Adipocyte (in vitro differentiated cells): ENCODE data around the gene TSPAN32.

Experiments
- DNase-seq: peaks from one replicate; pipeline ENCODE4 v3.0.0-alpha.2; 2015; ENCODE audit warnings: low read depth
- H3K27me3 ChIP-seq: replicated peaks from 2 replicates; pipeline ENCODE4 v1.7.0; 2013; ENCODE audit warnings: mild to moderate bottlenecking, low read length, moderate library complexity; ENCODE audit not compliant: control insufficient read depth, insufficient read depth
- H3K36me3 ChIP-seq: 2 replicates; pipeline ENCODE4 v1.7.0; 2013; ENCODE audit warnings: low read length, mild to moderate bottlenecking, moderate library complexity; ENCODE audit not compliant: control insufficient read depth, insufficient read depth, severe bottlenecking
- H3K4me1 ChIP-seq: 2 replicates; pipeline ENCODE4 v1.7.0; 2013; ENCODE audit warnings: mild to moderate bottlenecking, low read length, moderate library complexity; ENCODE audit not compliant: control insufficient read depth, insufficient read depth
- H3K4me3 ChIP-seq: 2 replicates; pipeline ENCODE4 v1.7.0; 2013; ENCODE audit warnings: mild to moderate bottlenecking, low read length, moderate library complexity
- H3K9ac ChIP-seq: 2 replicates; pipeline ENCODE4 v1.7.0; 2013; ENCODE audit warnings: mild to moderate bottlenecking, low read length, moderate library complexity
- H3K9me3 ChIP-seq: 2 replicates; pipeline ENCODE4 v1.7.0; 2013; ENCODE audit warnings: mild to moderate bottlenecking, low read length, moderate library complexity; ENCODE audit not compliant: control insufficient read depth

TSPAN32 gene

GRCh38 chr11:2365571-2366210, 63.9 kb downstream of the TSPAN32 start:
- Histone ChIP-seq H3K27me3 (no peaks in the 10 kb centered on the region), H3K9ac (no peak overlapping the region), H3K9me3 (no peaks in the 10 kb centered on the region), H3K4me1 (peaks cover 7% of the 10 kb centered on the region), H3K36me3 (no peaks in the 10 kb centered on the region), H3K4me3 (no peak overlapping the region)
- no peak for DNase-seq

DNA sequence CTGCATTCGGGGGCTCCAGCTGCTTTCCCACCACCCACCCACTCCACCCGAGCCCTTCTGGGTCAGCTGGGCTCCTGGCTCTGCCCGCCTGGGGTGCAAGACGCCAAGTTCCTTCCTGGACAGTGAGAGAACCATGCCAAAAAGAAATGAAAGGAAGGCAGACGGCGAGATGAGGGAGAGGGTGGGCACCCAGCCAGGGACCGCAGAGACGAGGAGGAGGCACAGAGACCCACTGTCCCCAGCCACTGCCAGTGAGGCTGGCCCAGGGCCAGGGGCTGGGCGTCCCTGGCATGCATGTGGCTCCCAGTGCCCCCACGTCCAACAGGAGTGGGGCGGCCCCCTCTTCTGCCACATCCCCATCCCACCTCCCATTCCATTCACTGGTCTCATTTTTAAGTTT, 64.5 kb downstream of the TSPAN32 start:
- no peaks in the 10 kb centered on the region for H3K9me3 ChIP-seq
- H3K9ac ChIP-seq, result no peak overlapping the region
- no peak overlapping the region for H3K4me3 ChIP-seq
- no peaks in the 10 kb centered on the region for H3K27me3 ChIP-seq
- no peaks in the 10 kb centered on the region for H3K36me3 ChIP-seq
- no peak for DNase-seq
- H3K4me1 ChIP-seq, result peaks cover 7% of the 10 kb centered on the region

DNA sequence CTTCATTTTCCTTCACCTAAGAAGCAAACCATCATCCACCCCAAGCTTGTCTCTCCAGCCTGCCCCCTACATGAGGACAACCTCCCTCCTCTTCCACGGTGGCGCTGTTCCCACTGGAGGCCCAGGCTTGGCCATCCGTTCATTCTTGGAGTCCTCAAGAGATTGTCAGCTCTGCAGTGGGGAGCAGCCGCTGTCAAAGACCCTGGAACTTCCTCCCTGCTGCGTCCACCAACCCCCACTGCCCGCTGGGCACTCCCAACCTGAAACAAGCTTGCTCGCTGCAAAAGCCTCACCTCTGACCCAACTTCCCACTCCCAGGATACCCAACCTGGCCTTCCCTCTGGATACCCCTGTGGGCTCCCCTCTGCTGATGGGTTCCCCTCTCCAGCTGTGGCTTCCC, 64.9 kb downstream of the TSPAN32 start:
- Histone ChIP-seq H3K4me1 (peaks cover 7% of the 10 kb centered on the region), H3K9ac (no peak overlapping the region), H3K27me3 (no peaks in the 10 kb centered on the region), H3K36me3 (no peaks in the 10 kb centered on the region), H3K9me3 (no peaks in the 10 kb centered on the region), H3K4me3 (no peak overlapping the region)
- no peak for DNase-seq

DNA sequence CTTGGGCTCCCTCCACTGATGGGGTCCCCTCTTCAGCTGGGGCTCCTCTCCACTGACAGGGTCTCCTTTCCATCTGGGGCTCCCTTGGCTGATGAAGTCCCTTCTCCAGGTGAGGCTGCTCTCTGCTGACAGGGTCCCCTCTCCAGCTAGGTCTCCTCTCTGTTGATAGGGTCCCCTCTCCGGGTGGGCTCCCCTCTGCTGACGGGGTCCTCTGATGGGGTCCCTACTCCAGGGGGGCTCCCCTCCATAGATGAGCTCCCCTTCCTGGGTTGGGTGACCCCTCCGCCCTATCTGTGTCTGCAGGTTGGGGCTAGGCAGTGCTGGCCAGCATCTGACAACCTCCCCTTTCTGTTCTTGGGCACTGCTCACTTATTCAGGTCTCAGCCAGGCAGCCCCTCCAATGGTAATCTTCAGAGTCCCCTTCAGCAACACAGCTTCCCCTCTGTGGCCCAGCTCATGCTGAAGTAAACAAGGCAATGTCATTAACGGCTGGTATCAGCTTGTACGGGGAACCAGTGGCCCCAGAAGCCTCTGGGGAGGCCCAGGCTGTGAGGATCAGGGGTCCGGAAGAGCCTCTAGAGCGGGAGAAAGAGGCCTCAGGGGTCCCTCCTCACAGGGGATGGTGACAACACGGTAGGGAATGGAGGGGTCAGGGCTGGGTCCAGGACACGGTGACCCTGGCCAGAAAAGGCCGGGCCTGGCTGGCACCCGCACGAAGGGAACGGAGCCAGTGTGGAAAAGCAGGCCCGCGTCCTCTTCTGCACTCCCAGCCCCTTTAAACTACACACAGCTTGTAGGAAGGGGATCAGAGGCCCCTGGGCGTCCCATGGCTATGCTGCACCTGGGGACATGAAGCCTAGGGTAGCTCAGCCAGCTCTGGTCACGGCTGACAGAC, 65.7 kb downstream of the TSPAN32 start:
- Histone ChIP-seq H3K27me3 (no peaks in the 10 kb centered on the region), H3K4me3 (no peak overlapping the region), H3K4me1 (peaks cover 6% of the 10 kb centered on the region), H3K9ac (no peak overlapping the region), H3K36me3 (no peaks in the 10 kb centered on the region), H3K9me3 (no peaks in the 10 kb centered on the region)
- DNase-seq, result no peak
